Stimulated activated naive CD4-positive, alpha-beta T cell (primary cell): Measurements from ENCODE around the gene TGFB1I1.
A peak's percentile ranks its signal among the peaks of the same experiment; 100 is the strongest.
"Not testable (repeated sequence)": the region's sequence is repeated elsewhere in the genome, so short reads cannot be mapped to it uniquely, and the experiment has no call there.

Experiments
- DNase-seq, 6 experiments: peaks; one replicate each; lab custom pipeline; 2025; lab: John Stamatoyannopoulos, UW

TGFB1I1 gene

GRCh38 chr16:31487720-31488467, 15.9 kb downstream of the TGFB1I1 start:
- DNase-seq, result peak; percentile 70 to 84 (median 78)

GRCh38 chr16:31488468-31489297, 16.7 kb downstream of the TGFB1I1 start:
- peak in 1 of 6 experiments; percentile 30 for DNase-seq

- DNase-seq, result no peak
Measured at GRCh38 chr16:31489298-31489564, 17.3 kb downstream of the TGFB1I1 start.

- no peak for DNase-seq
Measured at GRCh38 chr16:31489616-31490584, 17.9 kb downstream of the TGFB1I1 start.

- DNase-seq, result no peak
Measured at GRCh38 chr16:31491778-31492418, 19.9 kb downstream of the TGFB1I1 start.

- no peak for DNase-seq
Measured at GRCh38 chr16:31493506-31494125, 21.7 kb downstream of the TGFB1I1 start.

- DNase-seq, result no peak
Measured at GRCh38 chr16:31496670-31497069, 24.7 kb downstream of the TGFB1I1 start.

GRCh38 chr16:31498493-31498892, 26.5 kb downstream of the TGFB1I1 start:
- no peak for DNase-seq

- no peak for DNase-seq
Measured at GRCh38 chr16:31499928-31500327, 28.0 kb downstream of the TGFB1I1 start.

- DNase-seq, result no peak
Measured at GRCh38 chr16:31501226-31501965, 29.4 kb downstream of the TGFB1I1 start.

- DNase-seq, result no peak
Measured at GRCh38 chr16:31501966-31502348, 30.0 kb downstream of the TGFB1I1 start.

- DNase-seq, result no peak
Measured at GRCh38 chr16:31502981-31503380, 31.0 kb downstream of the TGFB1I1 start.

- DNase-seq, result not testable (repeated sequence)
Measured at GRCh38 chr16:31503555-31503954, 31.6 kb downstream of the TGFB1I1 start.

GRCh38 chr16:31504159-31504558, 32.2 kb downstream of the TGFB1I1 start:
- DNase-seq, result no peak

GRCh38 chr16:31505483-31505882, 33.5 kb downstream of the TGFB1I1 start:
- DNase-seq, result no peak

- DNase-seq, result no peak
Measured at GRCh38 chr16:31507617-31507928, 35.6 kb downstream of the TGFB1I1 start.

- DNase-seq, result peak; percentile 62 to 77 (median 72)
Measured at GRCh38 chr16:31507929-31508705, 36.2 kb downstream of the TGFB1I1 start, which contains the start of gene RUSF1. RUSF1 (minus strand) TSS chr16:31508391; CDS start chr16:31508373, 18 bp downstream.

- DNase-seq, result no peak
Measured at GRCh38 chr16:31508706-31509195, 36.8 kb downstream of the TGFB1I1 start.

GRCh38 chr16:31513126-31513525, 41.2 kb downstream of the TGFB1I1 start:
- DNase-seq, result no peak

- DNase-seq, result no peak
Measured at GRCh38 chr16:31513884-31514283, 41.9 kb downstream of the TGFB1I1 start.
